Neutrophil (primary cell): ENCODE data around the gene MUC22.

Experiments used
- H3K27ac ChIP-seq: fragments of 200-600 bp; sonication (generic); 2 replicates; pipeline ENCODE4 v1.5.1; 2016; ENCODE audit warnings: mild to moderate bottlenecking, moderate library complexity
- H3K27me3 ChIP-seq: fragments of 200-600 bp; sonication (generic); 2 replicates; pipeline ENCODE4 v1.6.0; 2016; ENCODE audit warnings: mild to moderate bottlenecking
- H3K36me3 ChIP-seq: fragments of 200-600 bp; sonication (generic); 2 replicates; pipeline ENCODE4 v1.5.1; 2017
- H3K4me1 ChIP-seq, 2 experiments: fragments of 200-600 bp in 1 of 2; sonication (generic) in 1 of 2; 1 replicate in 1 of 2; 2 replicates in 1 of 2; pipeline versions ENCODE4 v1.5.1 to v1.6.1; 2013 to 2016; ENCODE audit warnings: low read depth in 1 of 2, low read length in 1 of 2, mild to moderate bottlenecking in 1 of 2, moderate library complexity in 1 of 2; ENCODE audit not compliant: control insufficient read depth in 1 of 2, insufficient read depth in 1 of 2
- H3K4me3 ChIP-seq, 2 experiments: fragments of 200-600 bp in 1 of 2; sonication (generic) in 1 of 2; 1 replicate in 1 of 2; 2 replicates in 1 of 2; pipeline ENCODE4 v1.5.1; 2013 to 2016; ENCODE audit warnings: low read depth in 1 of 2, low read length in 1 of 2, mild to moderate bottlenecking in 1 of 2, moderate library complexity in 1 of 2
- H3K9me3 ChIP-seq: fragments of 200-600 bp; sonication (generic); 2 replicates; pipeline ENCODE4 v1.5.1; 2016
- CTCF ChIP-seq: fragments of 200-600 bp; sonication (generic); IDR thresholded peaks from 2 replicates; pipeline ENCODE4 v1.5.1; 2016; ENCODE audit warnings: antibody characterized with exemption

The MUC22 gene

GRCh38 chr6:30979141-30979540 is 31.1 kb upstream of the MUC22 start:
- H3K27ac ChIP-seq = no peak overlapping the region
- H3K9me3 ChIP-seq = no peaks in the 10 kb centered on the region
- peaks cover 88% of the 10 kb centered on the region for H3K27me3 ChIP-seq
- no peak for TF ChIP-seq CTCF
- H3K36me3 ChIP-seq = no peaks in the 10 kb centered on the region
- H3K4me1 ChIP-seq = no peaks in the 10 kb centered on the region
- H3K4me3 ChIP-seq = no peak overlapping the region

GRCh38 chr6:30979690-30980089 is 30.6 kb upstream of the MUC22 start:
- Histone ChIP-seq H3K4me1 (no peaks in the 10 kb centered on the region), H3K4me3 (no peak overlapping the region), H3K27me3 (peaks cover 88% of the 10 kb centered on the region), H3K27ac (no peak overlapping the region), H3K36me3 (no peaks in the 10 kb centered on the region), H3K9me3 (no peaks in the 10 kb centered on the region)
- TF ChIP-seq CTCF = no peak

DNA sequence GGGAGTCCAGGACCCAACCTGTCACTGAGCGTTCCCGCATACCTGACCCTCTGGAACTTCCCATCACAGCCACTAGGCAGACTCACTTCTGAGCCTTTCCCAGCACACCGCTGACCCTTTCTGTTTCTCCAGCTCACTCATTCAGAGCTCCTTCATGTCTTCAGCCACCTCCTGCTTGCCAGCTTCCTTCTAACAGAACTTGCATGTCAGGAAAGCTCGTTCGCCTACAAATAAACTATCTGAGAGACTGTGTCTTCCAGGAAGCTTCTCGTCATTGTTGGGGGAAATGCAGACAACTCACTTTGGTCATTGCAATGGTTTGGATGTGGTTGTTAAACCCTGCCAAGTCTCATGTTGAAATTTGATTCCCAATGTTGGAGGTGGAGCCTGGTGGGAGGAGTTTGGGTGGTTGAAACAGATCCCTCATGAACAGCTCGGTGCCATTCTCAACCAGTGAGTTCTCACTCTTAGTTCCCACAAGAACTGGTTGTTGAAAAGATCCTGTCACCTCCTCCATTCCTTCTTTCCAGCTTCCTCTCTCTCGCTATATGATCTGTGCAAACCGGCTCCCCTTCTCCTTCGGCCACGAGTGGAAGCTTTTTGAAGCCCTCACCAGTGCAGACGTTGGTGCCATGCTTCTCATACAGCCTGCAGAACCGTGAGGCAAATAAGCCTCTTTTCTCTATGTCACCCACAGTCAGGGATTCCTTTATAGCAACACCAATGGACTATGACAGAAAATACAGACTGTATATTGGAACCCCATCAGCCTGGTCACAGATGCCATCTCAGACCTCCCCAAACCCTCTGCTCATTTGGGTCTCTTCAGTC is 28.1 kb upstream of the MUC22 start:
- H3K36me3 ChIP-seq = no peaks in the 10 kb centered on the region
- no peaks in the 10 kb centered on the region for H3K4me1 ChIP-seq
- no peak for TF ChIP-seq CTCF
- peaks cover 65% of the 10 kb centered on the region for H3K27me3 ChIP-seq
- H3K4me3 ChIP-seq = no peak overlapping the region
- no peaks in the 10 kb centered on the region for H3K9me3 ChIP-seq
- no peak overlapping the region for H3K27ac ChIP-seq

- Histone ChIP-seq H3K4me3 (no peak within 1 kb of the TSS), H3K36me3 (no peaks in the 10 kb centered on the region), H3K9me3 (no peaks in the 10 kb centered on the region), H3K4me1 (no peaks in the 10 kb centered on the region), H3K27ac (no peak within 1 kb of the TSS), H3K27me3 (peaks cover 56% of the 10 kb centered on the region)
- no peak for TF ChIP-seq CTCF
Measured at GRCh38 chr6:30983439-30983838, 26.8 kb upstream of the MUC22 start, which contains the start of gene MUC21. Gene MUC21, plus strand, starts transcription at chr6:30983718. Its CDS starts 241 bp downstream, at chr6:30983959.

DNA sequence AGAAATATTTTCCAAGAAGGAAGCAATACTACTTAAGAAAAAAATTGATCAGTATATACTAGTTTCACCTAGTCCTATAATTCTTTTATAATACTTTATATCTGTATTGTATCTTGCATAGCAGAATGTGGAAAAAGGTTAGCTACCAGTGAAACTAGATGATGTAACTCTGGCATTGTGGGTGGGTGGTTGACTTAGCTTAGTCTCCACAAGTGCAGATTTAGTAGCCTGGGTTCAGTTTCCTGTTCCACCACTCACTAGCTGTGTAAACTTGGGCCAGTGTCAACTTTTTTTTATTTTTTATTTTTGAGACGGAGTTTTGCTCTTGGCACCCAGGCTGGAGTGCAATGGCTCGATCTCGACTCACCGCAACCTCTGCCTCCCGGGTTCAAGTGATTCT is 24.8 kb upstream of the MUC22 start:
- H3K4me1 ChIP-seq = no peaks in the 10 kb centered on the region
- peaks cover 35% of the 10 kb centered on the region for H3K27me3 ChIP-seq
- H3K36me3 ChIP-seq = no peaks in the 10 kb centered on the region
- H3K9me3 ChIP-seq = no peaks in the 10 kb centered on the region
- no peak overlapping the region for H3K4me3 ChIP-seq
- no peak for TF ChIP-seq CTCF
- H3K27ac ChIP-seq = no peak overlapping the region
